ENCODE data around the gene MKKS.

Gene MKKS

DNA sequence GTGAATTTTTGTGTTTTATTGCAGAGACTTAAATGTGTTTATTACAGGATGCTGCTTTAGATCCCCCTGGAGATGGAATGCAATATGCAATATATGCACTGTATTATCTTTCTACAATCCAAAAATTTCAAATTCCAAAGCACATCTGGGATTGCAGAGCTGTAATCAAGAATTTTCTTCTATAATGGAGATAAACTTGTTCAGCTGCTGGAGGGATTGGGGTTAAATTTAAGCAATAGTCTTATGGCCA, 66.4 kb downstream of the MKKS start:
- no peak for DNase-seq

DNA sequence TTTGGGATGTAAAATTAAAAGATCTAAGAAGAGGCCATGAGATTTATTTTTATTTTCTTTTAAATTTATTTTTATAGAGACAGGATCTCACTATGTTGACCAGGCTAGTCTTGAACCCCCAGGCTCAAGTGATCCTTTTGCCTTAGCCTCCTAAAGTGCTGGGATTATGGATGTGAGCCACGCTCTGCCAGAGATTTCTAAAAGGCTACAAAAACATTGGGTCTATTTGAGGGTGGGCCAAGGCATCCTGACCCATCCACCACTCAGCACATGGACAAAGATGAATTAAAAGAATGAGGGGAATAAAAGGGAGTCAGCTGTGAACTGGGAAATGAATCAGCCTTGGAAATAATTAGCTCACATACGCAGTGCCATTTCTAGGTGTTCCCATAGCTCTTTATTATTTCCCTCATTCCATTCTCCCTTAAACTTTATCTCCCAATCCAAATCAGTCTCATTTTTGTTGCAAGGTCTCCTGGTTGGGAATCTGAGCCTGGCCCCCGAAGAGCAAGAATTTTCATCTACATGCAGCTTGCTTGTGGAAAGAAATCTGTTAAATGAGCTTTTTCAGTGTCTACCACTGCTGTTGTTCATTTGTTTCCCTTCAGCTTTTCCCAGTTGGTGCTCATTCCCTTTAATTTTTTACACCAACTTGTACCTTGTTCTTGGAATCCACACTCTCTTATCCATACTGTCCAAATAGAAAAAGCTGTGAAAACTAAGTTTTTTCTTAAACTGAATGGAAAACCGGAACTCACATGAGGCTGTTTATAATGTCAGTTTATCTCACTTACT, 66.9 kb downstream of the MKKS start:
- no peak for DNase-seq

GRCh38 chr20:10362674-10363073, 71.3 kb downstream of the MKKS start:
- no peak for DNase-seq

GRCh38 chr20:10360878-10361277, 73.1 kb downstream of the MKKS start:
- no peak for DNase-seq

- no peak for DNase-seq
Measured at GRCh38 chr20:10359621-10360040, 74.4 kb downstream of the MKKS start.

GRCh38 chr20:10357974-10358373, 76.0 kb downstream of the MKKS start:
- no peak for DNase-seq

DNA sequence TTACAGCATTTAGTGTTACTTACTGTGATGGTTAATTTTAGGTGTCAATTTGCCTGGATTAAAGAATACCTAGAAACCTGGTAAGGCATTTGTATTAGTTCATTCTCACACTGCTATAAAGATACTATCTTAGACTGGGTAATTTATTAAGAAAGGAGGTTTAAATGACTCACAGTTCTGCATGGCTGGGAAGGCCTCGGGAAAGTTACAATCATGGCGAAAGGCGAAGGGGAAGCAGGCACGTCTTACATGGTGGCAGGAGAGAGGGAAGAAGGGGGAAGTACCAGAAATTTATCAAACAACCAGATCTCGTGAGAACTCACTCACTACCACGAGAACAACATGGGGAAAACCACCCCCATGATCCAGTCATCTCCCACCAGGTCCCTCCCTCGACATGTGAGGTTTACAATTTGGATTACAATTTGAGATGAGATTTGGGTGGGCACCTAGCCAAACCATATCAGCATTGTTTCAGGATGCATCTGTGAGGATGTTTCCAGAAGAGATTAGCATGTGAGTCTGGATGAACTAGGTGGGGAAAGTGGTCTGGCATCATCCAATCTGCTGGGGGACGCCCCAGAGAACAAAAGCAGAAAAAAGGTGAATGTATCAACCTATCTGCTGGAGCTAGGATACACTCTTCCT, 76.8 kb downstream of the MKKS start:
- no peak for DNase-seq

- DNase-seq = no peak
Measured at GRCh38 chr20:10356628-10357027, 77.4 kb downstream of the MKKS start.

DNA sequence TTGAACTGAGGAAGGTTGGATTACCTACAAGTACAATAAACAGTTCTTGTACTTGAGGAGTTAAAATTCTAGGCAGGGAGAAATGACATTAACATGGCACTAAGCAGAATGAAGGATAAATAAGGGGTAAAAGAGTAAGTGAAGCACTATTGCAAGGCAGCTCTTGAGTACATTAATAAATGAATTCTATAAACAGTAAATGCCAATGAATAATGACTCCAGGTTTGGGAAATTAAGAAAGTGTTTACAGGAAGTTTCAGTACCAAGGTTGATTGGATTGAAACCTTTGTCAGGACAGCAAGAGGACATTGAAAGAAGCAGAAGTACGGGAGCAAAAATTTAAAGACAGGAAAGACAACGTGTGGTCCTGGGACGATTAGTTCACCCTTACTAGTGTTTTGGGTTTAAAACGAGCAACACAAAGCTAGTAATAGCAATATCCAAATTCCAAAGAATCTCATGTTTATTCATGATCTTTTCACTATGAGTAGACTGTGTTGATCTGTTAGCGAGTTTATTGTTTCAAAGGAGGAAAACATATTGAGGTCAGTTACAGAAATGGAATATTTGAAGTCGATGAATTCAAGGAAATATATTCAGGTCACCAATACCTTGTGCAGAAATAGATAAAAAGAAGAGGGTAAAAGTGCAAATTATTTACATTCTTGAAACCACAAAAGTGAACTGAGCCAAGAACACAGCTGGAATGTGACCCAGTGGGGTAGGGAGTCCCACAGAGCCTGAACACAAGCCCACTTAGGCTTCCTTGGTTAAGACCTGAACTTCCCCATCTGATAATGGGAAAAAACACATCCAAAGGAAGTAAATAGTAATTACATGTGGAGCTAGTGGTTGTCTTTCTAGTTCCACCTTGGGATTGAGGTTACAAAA, 80.8 kb downstream of the MKKS start:
- DNase-seq = no peak
